Activated T-helper 1 cell treated with anti-CD3 and anti-CD28 coated beads, Interleukin-12 subunit alpha, Interleukin-12 subunit beta, Interleukin-2, Interleukin-4 antibody, amounts not matched to agents 30 ng/mL and 10 ng/mL and 1 ng/mL, durations not matched to agents 14 hours and 24 hours and 36 hours (primary cell): Measurements from ENCODE around the gene KRTAP10-2. TPM values are rescaled to one million over a fixed set of nuclear protein-coding genes. Genes with fewer than 3 reads are reported as not detected.
"Not testable (repeated sequence)": the region's sequence is repeated elsewhere in the genome, so short reads cannot be mapped to it uniquely, and the experiment has no call there.

ENCODE experiments used
- DNase-seq: peaks from one replicate; pipeline ENCODE4 v3.0.0; 2021; ENCODE audit warnings: low spot score
- H3K27ac Mint-ChIP-seq: one replicate; pipeline ENCODE4 v1.8.0; 2021; ENCODE audit warnings: mild to moderate bottlenecking, mixed read lengths
- H3K27me3 Mint-ChIP-seq: one replicate; pipeline ENCODE4 v1.8.0; 2022; ENCODE audit warnings: mild to moderate bottlenecking, moderate library complexity, mixed read lengths; ENCODE audit not compliant: insufficient read depth
- H3K36me3 Mint-ChIP-seq: one replicate; pipeline ENCODE4 v1.8.0; 2021; ENCODE audit warnings: low read depth, mixed read lengths
- H3K4me1 Mint-ChIP-seq: one replicate; pipeline ENCODE4 v1.8.0; 2021; ENCODE audit warnings: low read depth, mixed read lengths
- H3K4me3 Mint-ChIP-seq: one replicate; pipeline ENCODE4 v1.8.0; 2021; ENCODE audit warnings: mild to moderate bottlenecking, moderate library complexity, mixed read lengths
- H3K9me3 Mint-ChIP-seq: one replicate; pipeline ENCODE4 v1.8.0; 2021; ENCODE audit warnings: mixed read lengths
- intact Hi-C: fragments of 100-400 bp; cut with micrococcal nuclease; formaldehyde crosslinking; loops from one replicate; pipeline ENCODE4 v1.15.1; 2024
- total RNA-seq: library from RNA; stranded (reverse); gene quantifications from 2 replicates; pipeline ENCODE4 v1.2.3, GENCODE V29; 2022

Gene KRTAP10-2
- total RNA-seq, 1 donor from 2014 or later, result not detected

GRCh38 chr21:44503901-44504399 lies 47.4 kb downstream of the KRTAP10-2 start:
- no peak for DNase-seq
- Mint-ChIP-seq H3K27ac (no peak overlapping the region), H3K9me3 (no peaks in the 10 kb centered on the region), H3K36me3 (no peaks in the 10 kb centered on the region), H3K4me1 (no peaks in the 10 kb centered on the region), H3K27me3 (peaks cover 3% of the 10 kb centered on the region), H3K4me3 (no peak overlapping the region)
- intact Hi-C loops, result no loop called here

- H3K27me3 Mint-ChIP-seq, H3K36me3 Mint-ChIP-seq, intact Hi-C loops: not testable (repeated sequence)
Observed at GRCh38 chr21:44503006-44503889, 48.1 kb downstream of the KRTAP10-2 start.

GRCh38 chr21:44502171-44502958 lies 48.9 kb downstream of the KRTAP10-2 start:
- no peak for DNase-seq
- no peak overlapping the region for H3K4me3 Mint-ChIP-seq

More at GRCh38 chr21:44503006-44503889, 48.1 kb downstream of the KRTAP10-2 start:
- not testable (repeated sequence) for H3K9me3 Mint-ChIP-seq, H3K27ac Mint-ChIP-seq, DNase-seq, H3K4me1 Mint-ChIP-seq, H3K4me3 Mint-ChIP-seq

More at GRCh38 chr21:44502171-44502958, 48.9 kb downstream of the KRTAP10-2 start:
- Mint-ChIP-seq H3K27me3 (peaks cover under 1% of the 10 kb centered on the region), H3K36me3 (no peaks in the 10 kb centered on the region), H3K4me1 (no peaks in the 10 kb centered on the region), H3K27ac (no peak overlapping the region), H3K9me3 (no peaks in the 10 kb centered on the region)
- intact Hi-C loops, result no loop called here

Other genes with a start within 250 kb of the KRTAP10-2 start
- 13.3 and 17.8 TPM in 2 replicates for gene CFAP410, start 212.1 kb downstream of the KRTAP10-2 start, total RNA-seq
- 11.6 and 15.2 TPM in 2 replicates for gene TRPM2, start 197.9 kb downstream of the KRTAP10-2 start, total RNA-seq
- gene LRRC3, start 96.0 kb downstream of the KRTAP10-2 start, total RNA-seq, result 1.8 and 1.9 TPM in 2 replicates
- gene KRTAP10-1, start 11.3 kb downstream of the KRTAP10-2 start, total RNA-seq, result not detected in 2 replicates
- gene KRTAP10-3, start 7.3 kb upstream of the KRTAP10-2 start, total RNA-seq, result not detected in 2 replicates
- not detected in 2 replicates for gene KRTAP10-4, start 22.2 kb upstream of the KRTAP10-2 start, total RNA-seq
- gene KRTAP10-5, start 29.1 kb upstream of the KRTAP10-2 start, total RNA-seq, result not detected in 2 replicates
- gene KRTAP10-6, start 41.0 kb upstream of the KRTAP10-2 start, total RNA-seq, result not detected in 2 replicates
- not detected in 2 replicates for gene KRTAP10-7, start 49.1 kb upstream of the KRTAP10-2 start, total RNA-seq
- gene KRTAP10-8, start 60.6 kb upstream of the KRTAP10-2 start, total RNA-seq, result not detected in 2 replicates
- not detected in 2 replicates for gene KRTAP10-9, start 75.6 kb upstream of the KRTAP10-2 start, total RNA-seq
- gene KRTAP10-10, start 85.9 kb upstream of the KRTAP10-2 start, total RNA-seq, result not detected in 2 replicates
- gene KRTAP10-11, start 94.9 kb upstream of the KRTAP10-2 start, total RNA-seq, result not detected in 2 replicates
- not detected in 2 replicates for gene KRTAP12-4, start 103.2 kb upstream of the KRTAP10-2 start, total RNA-seq
- gene KRTAP12-3, start 106.4 kb upstream of the KRTAP10-2 start, total RNA-seq, result not detected in 2 replicates
- not detected in 2 replicates for gene KRTAP12-2, start 115.4 kb upstream of the KRTAP10-2 start, total RNA-seq
- not detected in 2 replicates for gene KRTAP12-1, start 130.7 kb upstream of the KRTAP10-2 start, total RNA-seq
- gene KRTAP10-12, start 145.7 kb upstream of the KRTAP10-2 start, total RNA-seq, result not detected in 2 replicates
- gene TSPEAR, start 160.1 kb upstream of the KRTAP10-2 start, total RNA-seq, result not detected in 2 replicates